Neural progenitor cell (in vitro differentiated cells): ENCODE measurements around the gene CDH13. TPM values are rescaled to one million over a fixed set of nuclear protein-coding genes. Genes with fewer than 3 reads are reported as not detected.

ENCODE experiments used
- DNase-seq: peaks from one replicate; pipeline ENCODE4 v3.0.0-alpha.2; 2016; ENCODE audit warnings: low spot score
- H2AFZ ChIP-seq: fragments of 200-600 bp; sonication (generic); replicated peaks from 2 replicates; pipeline ENCODE4 v1.6.1; 2016; ENCODE audit warnings: antibody characterized with exemption
- H3F3A ChIP-seq: fragments of 200-600 bp; sonication (generic); 2 replicates; pipeline ENCODE4 v1.6.1; 2016; ENCODE audit warnings: antibody characterized with exemption, low read depth
- H3K27ac ChIP-seq: fragments of 200-600 bp; sonication (generic); 2 replicates; pipeline ENCODE4 v1.5.1; 2016; ENCODE audit warnings: mild to moderate bottlenecking
- H3K27me3 ChIP-seq: fragments of 200-600 bp; sonication (generic); 2 replicates; pipeline ENCODE4 v1.6.1; 2016; ENCODE audit warnings: mild to moderate bottlenecking, moderate library complexity
- H3K36me3 ChIP-seq: fragments of 200-600 bp; sonication (generic); 2 replicates; pipeline ENCODE4 v1.5.1; 2016
- H3K4me1 ChIP-seq: fragments of 200-600 bp; sonication (generic); 2 replicates; pipeline ENCODE4 v1.6.1; 2016; ENCODE audit warnings: mixed run types
- H3K4me2 ChIP-seq: fragments of 200-600 bp; sonication (generic); 2 replicates; pipeline ENCODE4 v1.6.1; 2016
- H3K4me3 ChIP-seq: fragments of 200-600 bp; sonication (generic); 2 replicates; pipeline ENCODE4 v1.5.1; 2016
- H3K79me2 ChIP-seq: fragments of 200-600 bp; sonication (generic); 2 replicates; pipeline ENCODE4 v1.6.1; 2016; ENCODE audit warnings: low read depth
- H3K9ac ChIP-seq: fragments of 200-600 bp; sonication (generic); 2 replicates; pipeline ENCODE4 v1.6.1; 2016
- H3K9me3 ChIP-seq: fragments of 200-600 bp; sonication (generic); 2 replicates; pipeline ENCODE4 v1.5.1; 2016; ENCODE audit warnings: low read depth
- H4K20me1 ChIP-seq: fragments of 200-600 bp; sonication (generic); 2 replicates; pipeline ENCODE4 v1.6.1; 2016; ENCODE audit warnings: low read depth
- H3K27ac Mint-ChIP-seq: 3 replicates; pipeline ENCODE4 v1.8.0; 2021; ENCODE audit warnings: mixed read lengths
- H3K27me3 Mint-ChIP-seq: 2 replicates; pipeline ENCODE4 v1.8.0; 2022; ENCODE audit warnings: low read depth, mild to moderate bottlenecking, inconsistent platforms, moderate library complexity, mixed read lengths; ENCODE audit not compliant: insufficient read depth
- H3K36me3 Mint-ChIP-seq: 3 replicates; pipeline ENCODE4 v1.8.0; 2021; ENCODE audit warnings: mixed read lengths
- H3K4me1 Mint-ChIP-seq: 3 replicates; pipeline ENCODE4 v1.8.0; 2021; ENCODE audit warnings: mixed read lengths
- H3K4me3 Mint-ChIP-seq: 3 replicates; pipeline ENCODE4 v1.8.0; 2021; ENCODE audit warnings: mild to moderate bottlenecking, moderate library complexity, mixed read lengths
- H3K9me3 Mint-ChIP-seq: 3 replicates; pipeline ENCODE4 v1.8.0; 2020; ENCODE audit warnings: mixed read lengths
- CTCF ChIP-seq: fragments of 200-600 bp; sonication (generic); IDR thresholded peaks from 2 replicates; pipeline ENCODE4 v1.5.1; 2017; ENCODE audit warnings: antibody characterized with exemption, mild to moderate bottlenecking
- EZH2 ChIP-seq: fragments of 200-600 bp; sonication (generic); IDR thresholded peaks from 2 replicates; pipeline ENCODE4 v1.6.1; 2017; ENCODE audit warnings: antibody characterized with exemption, mild to moderate bottlenecking, moderate library complexity
- EZH2phosphoT487 ChIP-seq: fragments of 200-600 bp; sonication (generic); IDR thresholded peaks from 2 replicates; pipeline ENCODE4 v1.6.1; 2017; ENCODE audit warnings: antibody characterized with exemption
- total RNA-seq: library from RNA; depleted of rRNA; stranded (reverse); fragments of >200 nt; gene quantifications from 2 replicates; pipeline ENCODE4 v1.2.3, GENCODE V29; 2015; ENCODE audit warnings: low replicate concordance

The CDH13 gene
- total RNA-seq, 1 donor from 2014 or later: 3.0 TPM

- Histone ChIP-seq H3K9ac (no peak overlapping the region), H3K4me2 (no peak overlapping the region), H3F3A (no peaks in the 10 kb centered on the region), H3K27ac (no peak overlapping the region), H3K36me3 (no peaks in the 10 kb centered on the region), H3K27me3 (no peaks in the 10 kb centered on the region), H3K4me1 (peaks cover 17% of the 10 kb centered on the region), H3K79me2 (no peaks in the 10 kb centered on the region), H3K4me3 (no peak overlapping the region), H4K20me1 (no peaks in the 10 kb centered on the region), H2AFZ (no peak overlapping the region), H3K9me3 (no peaks in the 10 kb centered on the region)
- no peak for TF ChIP-seq CTCF
- no peak for TF ChIP-seq EZH2
- no peak for TF ChIP-seq EZH2phosphoT487
- H3K9me3 Mint-ChIP-seq: peaks cover 2% of the 10 kb centered on the region
- no peaks in the 10 kb centered on the region for H3K36me3 Mint-ChIP-seq
- no peak overlapping the region for H3K4me3 Mint-ChIP-seq
- peaks cover 14% of the 10 kb centered on the region for H3K4me1 Mint-ChIP-seq
- no peak overlapping the region for H3K27ac Mint-ChIP-seq
- DNase-seq: no peak
- H3K27me3 Mint-ChIP-seq: no peaks in the 10 kb centered on the region
These were observed 618.3 kb downstream of the CDH13 start for GRCh38 chr16:83245061-83245460.

GRCh38 chr16:83247767-83248372, 621.1 kb downstream of the CDH13 start:
- Histone ChIP-seq H3K9me3 (no peaks in the 10 kb centered on the region), H3F3A (no peaks in the 10 kb centered on the region), H3K27me3 (no peaks in the 10 kb centered on the region), H3K4me1 (peaks cover 14% of the 10 kb centered on the region), H2AFZ (no peak overlapping the region), H3K4me2 (no peak overlapping the region), H3K79me2 (no peaks in the 10 kb centered on the region), H3K4me3 (no peak overlapping the region), H3K27ac (no peak overlapping the region), H4K20me1 (no peaks in the 10 kb centered on the region), H3K36me3 (no peaks in the 10 kb centered on the region), H3K9ac (no peak overlapping the region)
- no peaks in the 10 kb centered on the region for H3K27me3 Mint-ChIP-seq
- no peak overlapping the region for H3K4me3 Mint-ChIP-seq
- H3K4me1 Mint-ChIP-seq: peaks cover 14% of the 10 kb centered on the region
- no peaks in the 10 kb centered on the region for H3K36me3 Mint-ChIP-seq
- H3K9me3 Mint-ChIP-seq: no peaks in the 10 kb centered on the region
- no peak for DNase-seq
- TF ChIP-seq CTCF: no peak
- TF ChIP-seq EZH2phosphoT487: no peak
- TF ChIP-seq EZH2: no peak
- no peak overlapping the region for H3K27ac Mint-ChIP-seq

- no peaks in the 10 kb centered on the region for H3K9me3 ChIP-seq
- peaks cover 14% of the 10 kb centered on the region for H3K4me1 ChIP-seq
- Mint-ChIP-seq H3K27me3 (no peaks in the 10 kb centered on the region), H3K9me3 (no peaks in the 10 kb centered on the region), H3K36me3 (no peaks in the 10 kb centered on the region), H3K27ac (no peak overlapping the region), H3K4me1 (peaks cover 14% of the 10 kb centered on the region), H3K4me3 (no peak overlapping the region)
- no peak for TF ChIP-seq EZH2
- TF ChIP-seq CTCF: no peak
- no peak for TF ChIP-seq EZH2phosphoT487
- H3K4me3 ChIP-seq: no peak overlapping the region
- H4K20me1 ChIP-seq: no peaks in the 10 kb centered on the region
- no peaks in the 10 kb centered on the region for H3F3A ChIP-seq
- H3K27me3 ChIP-seq: no peaks in the 10 kb centered on the region
- no peak overlapping the region for H2AFZ ChIP-seq
- DNase-seq: no peak
- H3K4me2 ChIP-seq: no peak overlapping the region
- no peaks in the 10 kb centered on the region for H3K79me2 ChIP-seq
- H3K27ac ChIP-seq: no peak overlapping the region
- H3K9ac ChIP-seq: no peak overlapping the region
- no peaks in the 10 kb centered on the region for H3K36me3 ChIP-seq
These were observed 622.1 kb downstream of the CDH13 start for GRCh38 chr16:83248735-83249463.
